ENCODE data around the gene ITGAX.

GRCh38 chr16:31410082-31410481 lies 55.1 kb downstream of the ITGAX start:
- TF ChIP-seq, protein P1, sequence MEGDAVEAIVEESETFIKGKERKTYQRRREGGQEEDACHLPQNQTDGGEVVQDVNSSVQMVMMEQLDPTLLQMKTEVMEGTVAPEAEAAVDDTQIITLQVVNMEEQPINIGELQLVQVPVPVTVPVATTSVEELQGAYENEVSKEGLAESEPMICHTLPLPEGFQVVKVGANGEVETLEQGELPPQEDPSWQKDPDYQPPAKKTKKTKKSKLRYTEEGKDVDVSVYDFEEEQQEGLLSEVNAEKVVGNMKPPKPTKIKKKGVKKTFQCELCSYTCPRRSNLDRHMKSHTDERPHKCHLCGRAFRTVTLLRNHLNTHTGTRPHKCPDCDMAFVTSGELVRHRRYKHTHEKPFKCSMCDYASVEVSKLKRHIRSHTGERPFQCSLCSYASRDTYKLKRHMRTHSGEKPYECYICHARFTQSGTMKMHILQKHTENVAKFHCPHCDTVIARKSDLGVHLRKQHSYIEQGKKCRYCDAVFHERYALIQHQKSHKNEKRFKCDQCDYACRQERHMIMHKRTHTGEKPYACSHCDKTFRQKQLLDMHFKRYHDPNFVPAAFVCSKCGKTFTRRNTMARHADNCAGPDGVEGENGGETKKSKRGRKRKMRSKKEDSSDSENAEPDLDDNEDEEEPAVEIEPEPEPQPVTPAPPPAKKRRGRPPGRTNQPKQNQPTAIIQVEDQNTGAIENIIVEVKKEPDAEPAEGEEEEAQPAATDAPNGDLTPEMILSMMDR (IDR thresholded peaks at IDR 0.05) = no peak
- TF ChIP-seq EZH2 (IDR thresholded peaks at IDR 0.05; ENCODE audit: borderline replicate concordance, insufficient read depth, low read depth, low read length, poor library complexity, severe bottlenecking) = no peak
